ENCODE results near the gene ZNF205.
"Not testable (repeated sequence)": the region's sequence is repeated elsewhere in the genome, so short reads cannot be mapped to it uniquely, and the experiment has no call there.

ZNF205 gene

GRCh38 chr16:3150346-3151218 lies 38.2 kb downstream of the ZNF205 start:
- DNase-seq, result peak; percentile 96

DNA sequence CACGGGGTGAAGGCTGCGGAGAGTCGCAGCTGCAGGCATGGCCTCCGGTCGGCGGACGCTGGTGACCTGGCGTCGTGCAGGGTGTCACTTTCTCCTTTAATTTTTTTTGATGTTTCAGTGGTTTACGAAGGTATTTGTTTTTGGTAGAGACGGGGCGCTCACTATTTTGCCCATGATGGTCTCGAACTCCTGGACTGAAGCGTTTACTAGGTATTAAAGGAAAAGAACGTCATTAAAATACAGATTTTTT lies 39.6 kb downstream of the ZNF205 start:
- DNase-seq, result no peak

- peak; percentile 91 for DNase-seq
These were observed 40.0 kb downstream of the ZNF205 start for GRCh38 chr16:3152277-3152990.

GRCh38 chr16:3152991-3153368 lies 40.6 kb downstream of the ZNF205 start:
- no peak for DNase-seq

- DNase-seq, result no peak
These were observed 42.8 kb downstream of the ZNF205 start for GRCh38 chr16:3155181-3155580.

DNA sequence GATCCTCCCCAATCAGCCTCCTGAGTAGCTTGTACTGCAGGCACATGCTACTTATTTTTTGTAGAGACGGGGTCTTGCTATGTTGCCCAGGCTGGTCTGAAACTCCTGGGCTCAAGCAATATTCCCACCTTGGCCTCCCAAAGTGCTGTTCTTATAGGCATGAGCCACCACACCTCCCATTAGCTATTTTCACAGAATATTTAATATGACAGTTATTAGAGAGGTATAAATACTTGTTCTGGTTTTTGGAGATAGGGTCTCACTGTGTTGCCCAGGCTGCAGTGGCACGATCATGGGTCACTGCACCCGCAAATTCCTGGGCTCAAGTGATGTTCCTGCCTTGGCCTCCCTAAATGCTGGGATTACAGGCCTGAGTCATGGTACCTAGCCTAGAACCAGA lies 43.6 kb downstream of the ZNF205 start:
- no peak for DNase-seq

- peak; percentile 87 for DNase-seq
These were observed 45.0 kb downstream of the ZNF205 start for GRCh38 chr16:3157229-3158025.

DNA sequence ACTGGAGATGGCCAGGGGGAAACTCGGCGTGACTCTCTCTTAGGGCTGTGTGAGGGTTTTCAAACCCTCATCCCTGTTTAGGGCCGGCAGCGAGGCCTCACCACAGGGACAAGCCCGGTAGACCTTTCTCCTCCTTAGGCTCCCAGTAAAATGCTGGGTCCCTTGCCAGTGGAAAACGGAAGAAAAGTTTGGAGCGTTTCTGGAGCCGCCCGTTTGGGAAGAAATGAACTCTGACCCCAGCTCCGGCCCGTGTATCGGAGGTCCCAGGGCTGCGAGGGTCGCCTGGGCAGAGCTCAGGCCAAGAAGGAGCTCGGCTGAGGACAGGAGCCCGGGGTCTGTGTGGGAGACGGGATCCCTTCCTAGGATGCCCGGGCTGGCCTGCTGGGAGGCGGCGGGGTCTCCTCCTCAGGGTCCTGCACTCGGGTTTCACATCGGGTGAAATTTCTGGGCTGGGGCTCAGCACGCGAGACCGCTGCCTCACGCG lies 45.7 kb downstream of the ZNF205 start:
- DNase-seq, result no peak

GRCh38 chr16:3158510-3159314 lies 46.3 kb downstream of the ZNF205 start:
- peak; percentile 74 for DNase-seq

DNA sequence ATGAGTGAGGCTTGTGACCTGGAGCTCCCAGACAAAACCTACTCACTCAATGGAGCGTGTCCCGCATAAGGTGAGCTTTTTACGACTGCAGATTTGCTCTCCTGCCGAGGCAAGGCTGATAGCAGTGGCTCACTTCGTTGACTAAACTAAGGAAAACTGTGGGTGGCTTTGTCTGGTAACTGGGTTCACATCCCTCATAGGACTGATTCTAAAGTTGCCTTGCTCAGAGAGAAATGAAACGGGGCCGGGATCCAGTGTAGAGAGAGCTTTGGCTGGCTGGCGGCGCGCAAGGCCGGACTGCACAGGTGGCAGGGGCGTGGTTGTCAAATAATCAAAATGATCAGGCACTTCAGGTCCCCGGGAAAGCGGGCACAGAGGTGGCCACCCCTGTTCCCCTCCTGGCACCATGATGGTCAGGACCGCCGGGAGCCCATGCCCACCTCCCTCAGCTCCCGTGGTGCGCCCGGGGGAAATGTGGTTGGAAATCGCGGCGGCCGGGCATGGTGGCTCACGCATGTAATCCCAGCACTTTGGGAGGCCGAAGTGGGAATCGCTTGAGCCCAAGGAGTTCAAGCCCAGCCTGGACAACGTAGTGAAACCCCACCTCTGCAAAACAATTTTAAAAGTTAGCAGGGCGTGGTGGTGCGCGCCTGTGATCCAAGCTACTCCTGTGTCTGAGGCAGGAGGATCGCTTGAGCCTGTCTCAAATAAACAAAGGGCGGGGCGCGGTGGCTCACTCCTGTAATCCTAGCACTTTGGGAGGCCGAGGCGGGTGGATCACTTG lies 49.0 kb downstream of the ZNF205 start:
- DNase-seq, result no peak

DNA sequence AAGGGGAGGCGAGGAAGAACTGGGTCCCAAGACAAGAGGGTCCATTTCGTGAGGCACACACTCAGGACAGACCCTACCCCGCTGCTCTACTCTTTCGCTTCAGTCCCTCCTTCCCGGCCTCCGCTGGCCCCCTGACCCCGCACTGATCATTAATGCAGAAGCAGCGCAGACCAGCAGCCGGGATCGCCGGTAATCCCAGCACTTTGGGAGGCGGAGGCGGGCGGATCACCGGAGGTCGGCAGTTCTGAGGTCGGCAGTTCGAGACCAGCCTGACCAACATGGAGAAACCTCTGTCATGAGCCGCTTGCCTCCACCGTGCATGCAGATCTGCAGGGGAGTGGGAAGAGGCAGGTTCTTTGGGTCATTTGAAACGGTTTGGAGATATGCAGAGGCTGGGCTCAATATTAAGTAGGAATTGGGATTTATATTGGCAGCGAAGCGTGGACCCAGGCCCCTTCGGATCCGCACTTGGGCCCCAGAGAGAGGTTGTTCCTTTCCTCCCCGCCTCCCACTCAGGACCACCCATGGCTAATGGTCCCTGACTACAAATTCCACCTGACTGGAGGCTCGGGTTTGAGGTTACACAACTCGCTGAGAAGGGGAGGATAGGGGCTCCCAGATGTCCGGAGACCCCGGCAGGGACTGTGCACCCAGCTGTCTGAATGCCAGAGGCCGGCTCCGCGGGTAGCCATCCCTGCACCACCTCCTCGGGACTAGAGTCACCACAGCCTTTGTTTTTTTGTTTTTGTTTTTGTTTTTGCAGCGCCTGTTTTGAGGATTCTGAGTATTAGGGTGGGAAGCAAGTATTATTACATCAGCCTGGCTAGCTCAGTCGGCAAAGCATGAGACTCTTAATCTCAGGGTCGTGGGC lies 52.0 kb downstream of the ZNF205 start:
- no peak for DNase-seq

DNA sequence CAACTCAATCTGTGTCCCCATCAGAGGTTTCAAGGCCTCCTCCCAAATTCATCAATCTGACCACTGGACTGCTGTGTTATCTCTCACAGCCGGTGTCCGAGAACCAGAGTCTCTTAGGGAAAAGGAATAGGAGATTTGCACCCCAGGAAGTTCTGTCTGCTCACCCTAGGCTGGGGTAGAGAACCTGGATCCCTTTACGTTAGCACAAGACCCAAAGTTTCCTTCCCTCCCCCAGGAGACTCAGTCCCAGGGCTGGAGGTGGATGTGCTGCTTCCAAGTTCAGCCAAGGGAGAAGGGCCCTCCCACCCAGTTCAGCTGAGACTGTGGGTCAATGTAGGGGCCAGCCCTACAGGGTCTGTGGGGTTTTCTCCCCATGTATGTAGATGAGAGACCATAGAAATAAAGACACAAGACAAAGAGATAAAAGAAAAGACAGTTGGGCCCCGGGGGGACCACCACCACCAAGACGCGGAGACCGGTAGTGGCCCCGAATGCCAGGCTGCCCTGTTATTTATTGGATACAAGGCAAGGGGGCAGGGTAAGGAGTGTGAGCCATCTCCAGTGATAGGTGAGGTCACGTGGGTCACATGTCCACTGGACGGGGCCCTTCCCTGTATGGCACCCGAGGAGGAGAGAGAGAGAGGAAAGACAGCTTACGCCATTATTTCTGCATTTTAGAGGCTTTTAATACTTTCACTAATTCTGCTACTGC lies 52.9 kb downstream of the ZNF205 start:
- DNase-seq, result no peak

GRCh38 chr16:3166505-3166886 lies 54.1 kb downstream of the ZNF205 start:
- DNase-seq, result no peak

DNA sequence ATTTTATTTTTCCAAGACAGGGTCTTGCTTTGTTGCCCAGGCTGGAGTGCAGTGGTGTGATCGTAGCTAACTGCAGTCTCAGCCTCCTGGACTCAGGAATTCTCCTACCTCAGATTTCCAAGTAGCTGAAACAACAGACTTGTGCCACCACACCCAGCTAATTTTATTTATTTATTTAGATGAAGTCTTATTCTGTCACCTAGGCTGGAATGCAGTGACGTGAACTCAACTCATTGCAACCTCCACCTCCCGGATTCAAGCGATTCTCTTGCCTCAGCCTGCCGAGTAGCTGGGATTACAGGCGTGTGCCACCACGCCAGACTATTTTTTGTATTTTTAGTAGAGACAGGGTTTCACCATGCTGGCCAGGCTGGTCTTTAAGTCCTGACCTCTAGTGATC lies 56.3 kb downstream of the ZNF205 start:
- not testable (repeated sequence) for DNase-seq
